ENCODE measurements around the gene SDCCAG8. TPM values are rescaled to one million over a fixed set of nuclear protein-coding genes. Genes with fewer than 3 reads are reported as not detected.

Gene SDCCAG8
- total and polyA plus RNA-seq, 10 donors = 14.8 to 79.3 (median 46.5) TPM

GRCh38 chr1:243291292-243291691 is 35.5 kb downstream of the SDCCAG8 start:
- H3K4me3 ChIP-seq = no peak overlapping the region
- H3K27me3 ChIP-seq (replicated peaks in 1 of 7) = no peaks in the 10 kb centered on the region
- H3K9me3 ChIP-seq = peaks cover 4 to 23% (median 20%) of the 10 kb centered on the region in 8 donors
- no peak for DNase-seq
- H3K36me3 ChIP-seq = peaks cover 0 to 88% (median 16%) of the 10 kb centered on the region in 6 donors
- peaks cover 17 to 32% (median 27%) of the 10 kb centered on the region in 6 donors for H3K4me1 ChIP-seq
- intact Hi-C loops (cut with DNase I; ENCODE audit: low total_unique reads) = no loop called here
- H3K27ac ChIP-seq = no peak overlapping the region
- TF ChIP-seq CTCF (IDR thresholded peaks at IDR 0.05 in 8 of 11, conservative IDR thresholded peaks at IDR 0.05 in 3 of 11) (no peak), POLR2AphosphoS5 (IDR thresholded peaks at IDR 0.05) (no peak), POLR2A (IDR thresholded peaks at IDR 0.05) (no peak)
- 62 to 82% (median 75%) methylated on average over 1 of the region's 1 CpG for WGBS, 5 donors

GRCh38 chr1:243292117-243292516 is 36.3 kb downstream of the SDCCAG8 start:
- Histone ChIP-seq H3K36me3 (peaks cover 0 to 85% (median 15%) of the 10 kb centered on the region in 6 donors), H3K4me1 (peaks cover 13 to 24% (median 18%) of the 10 kb centered on the region in 6 donors), H3K4me3 (no peak overlapping the region), H3K9me3 (peaks cover 4 to 23% (median 20%) of the 10 kb centered on the region in 8 donors), H3K27ac (no peak overlapping the region), H3K27me3 (replicated peaks in 1 of 7) (no peaks in the 10 kb centered on the region)
- 95 to 99% (median 98%) methylated on average over 5 of the region's 5 CpGs for WGBS, 5 donors
- no peak for TF ChIP-seq POLR2A (IDR thresholded peaks at IDR 0.05)
- TF ChIP-seq POLR2AphosphoS5 (IDR thresholded peaks at IDR 0.05) = no peak
- TF ChIP-seq CTCF (IDR thresholded peaks at IDR 0.05 in 8 of 11, conservative IDR thresholded peaks at IDR 0.05 in 3 of 11) = no peak
- DNase-seq = no peak
- intact Hi-C loops (cut with DNase I; ENCODE audit: low total_unique reads) = no loop called here

- peaks cover 0 to 96% (median 17%) of the 10 kb centered on the region in 6 donors for H3K36me3 ChIP-seq
- H3K4me3 ChIP-seq = no peak overlapping the region
- H3K27me3 ChIP-seq (replicated peaks in 1 of 7) = no peaks in the 10 kb centered on the region
- 70 to 88% (median 71%) methylated on average over 3 to 4 of the region's 4 CpGs for WGBS, 5 donors
- TF ChIP-seq POLR2A (IDR thresholded peaks at IDR 0.05) = no peak
- no peak for TF ChIP-seq CTCF (IDR thresholded peaks at IDR 0.05 in 8 of 11, conservative IDR thresholded peaks at IDR 0.05 in 3 of 11)
- TF ChIP-seq POLR2AphosphoS5 (IDR thresholded peaks at IDR 0.05) = no peak
- no peak for DNase-seq
- H3K4me1 ChIP-seq = peaks cover 0 to 3% (median 0%) of the 10 kb centered on the region in 6 donors
- intact Hi-C loops (cut with DNase I; ENCODE audit: low total_unique reads) = no loop called here
- no peak overlapping the region for H3K27ac ChIP-seq
- peaks cover 4 to 25% (median 22%) of the 10 kb centered on the region in 8 donors for H3K9me3 ChIP-seq
Measured at GRCh38 chr1:243293941-243294722, 38.3 kb downstream of the SDCCAG8 start.

- no peak overlapping the region for H3K4me3 ChIP-seq
- H3K9me3 ChIP-seq = peaks cover 4 to 29% (median 22%) of the 10 kb centered on the region in 8 donors
- TF ChIP-seq CTCF (IDR thresholded peaks at IDR 0.05 in 8 of 11, conservative IDR thresholded peaks at IDR 0.05 in 3 of 11) (no peak), POLR2AphosphoS5 (IDR thresholded peaks at IDR 0.05) (no peak), POLR2A (IDR thresholded peaks at IDR 0.05) (no peak)
- H3K27me3 ChIP-seq (replicated peaks in 1 of 7) = no peaks in the 10 kb centered on the region
- DNase-seq = no peak
- WGBS, 5 donors = 73 to 83% (median 82%) methylated on average over 3 of the region's 3 CpGs
- H3K36me3 ChIP-seq = peaks cover 0 to 96% (median 20%) of the 10 kb centered on the region in 6 donors
- H3K4me1 ChIP-seq = no peaks in the 10 kb centered on the region
- intact Hi-C loops (cut with DNase I; ENCODE audit: low total_unique reads) = no loop called here
- H3K27ac ChIP-seq = no peak overlapping the region
Measured at GRCh38 chr1:243294723-243295121, 38.9 kb downstream of the SDCCAG8 start.

Measured in spleen (tissue), 11 donors.